Activated CD4-positive, alpha-beta T cell treated with anti-CD3 and anti-CD28 coated beads, Interleukin-2, amount 10 ng/mL, durations not matched to agents 7 days and 5 days (primary cell): ENCODE data around the gene ANKMY1. TPM values are rescaled to one million over a fixed set of nuclear protein-coding genes. Genes with fewer than 3 reads are reported as not detected.

ENCODE experiments used
- CTCF ChIA-PET: fragments of 350-600 bp; sonication (Branson Sonifier 250); formaldehyde crosslinking; loops from one replicate; lab custom pipeline; 2021; ENCODE audit warnings: antibody characterized with exemption; lab: Charles Lee
- POLR2A ChIA-PET: fragments of 350-600 bp; sonication (Branson Sonifier 250); formaldehyde crosslinking; loops from one replicate; lab custom pipeline; 2021; ENCODE audit warnings: antibody characterized with exemption; lab: Charles Lee
- DNase-seq: peaks from one replicate; pipeline ENCODE4 v3.0.0-alpha.2; 2020
- H3K27ac Mint-ChIP-seq: one replicate; pipeline ENCODE4 v1.8.0; 2021; ENCODE audit warnings: mild to moderate bottlenecking, moderate library complexity, mixed read lengths
- H3K27me3 Mint-ChIP-seq: one replicate; pipeline ENCODE4 v1.8.0; 2021; ENCODE audit warnings: mixed read lengths
- H3K36me3 Mint-ChIP-seq: one replicate; pipeline ENCODE4 v1.8.0; 2021; ENCODE audit warnings: low read depth, mixed read lengths
- H3K4me1 Mint-ChIP-seq: one replicate; pipeline ENCODE4 v1.8.0; 2021; ENCODE audit warnings: mixed read lengths
- H3K4me3 Mint-ChIP-seq: one replicate; pipeline ENCODE4 v1.8.0; 2021; ENCODE audit warnings: mild to moderate bottlenecking, moderate library complexity, mixed read lengths
- H3K9me3 Mint-ChIP-seq: one replicate; pipeline ENCODE4 v1.8.0; 2021; ENCODE audit warnings: mixed read lengths
- total RNA-seq, 2 experiments: library from RNA; stranded (reverse); gene quantifications; one replicate each; pipeline ENCODE4 v1.2.3, GENCODE V29; 2021

Gene ANKMY1
- total RNA-seq, 2 experiments from 2014 or later = 38.5 to 39.5 TPM

DNA sequence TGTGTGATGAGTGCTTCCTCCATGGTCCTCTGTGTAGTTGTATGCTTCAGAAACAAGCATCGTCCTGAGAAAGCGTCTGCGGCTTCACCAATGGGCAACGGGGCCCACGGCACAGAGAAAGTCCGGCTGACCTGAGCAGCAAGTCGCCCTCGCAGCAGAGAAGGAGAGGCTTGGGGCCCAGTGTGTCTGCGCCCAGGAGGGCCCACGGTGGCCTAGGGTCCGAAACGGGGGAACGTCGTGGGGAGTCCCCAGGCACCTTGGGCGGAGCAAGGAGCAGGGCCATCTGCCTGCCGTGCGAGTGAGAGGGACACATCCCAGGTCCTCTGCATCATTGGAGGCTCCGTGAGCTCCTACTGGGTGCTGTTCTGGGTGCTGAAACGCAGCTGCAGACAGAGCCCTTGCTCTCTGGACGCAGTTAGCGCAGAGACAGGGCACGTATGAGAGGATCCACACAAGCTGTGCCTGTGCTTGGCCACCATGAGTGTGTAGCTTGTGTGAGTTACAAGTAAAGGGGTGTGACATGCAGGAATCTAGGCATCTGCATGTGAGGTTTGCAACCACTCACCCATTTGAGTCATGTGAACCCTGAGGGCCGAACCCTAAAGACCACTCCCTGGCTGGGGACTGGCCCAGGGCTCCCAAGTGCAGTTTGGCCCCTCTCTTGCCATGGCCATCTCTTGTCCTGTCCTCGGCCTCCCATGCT is 111.7 kb downstream of the ANKMY1 start:
- no peak overlapping the region for H3K27ac Mint-ChIP-seq
- no peak overlapping the region for H3K4me3 Mint-ChIP-seq
- POLR2A ChIA-PET = no interaction called here

DNA sequence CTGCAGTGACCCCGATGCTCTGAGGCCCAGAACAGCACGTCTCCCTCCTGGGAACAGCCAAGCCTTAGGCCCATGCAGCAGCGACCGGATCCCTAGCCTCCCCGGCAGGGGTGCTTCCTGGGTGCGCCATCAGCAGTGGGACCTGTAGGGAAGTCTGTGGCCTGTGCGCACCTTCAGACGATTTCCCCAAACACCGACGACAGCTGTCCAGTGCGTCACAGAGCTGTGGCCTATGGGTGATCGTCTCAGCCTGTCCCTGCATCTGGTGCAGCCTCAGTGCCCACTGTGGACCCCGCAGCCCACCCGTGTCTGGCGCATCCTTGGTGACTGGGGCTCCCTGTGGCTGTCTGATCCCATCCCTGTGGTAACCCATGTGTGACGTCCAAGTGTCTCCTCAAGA is 113.3 kb downstream of the ANKMY1 start:
- H3K27me3 Mint-ChIP-seq = peaks cover under 1% of the 10 kb centered on the region
- ChIA-PET CTCF (no interaction called here), POLR2A (interaction anchor here (0.6 kb wide), 1 partner anchor 175 kb away, joined by 3 read pairs; no protein-coding TSS in a partner anchor)
- no peak overlapping the region for H3K4me3 Mint-ChIP-seq
- no peak overlapping the region for H3K27ac Mint-ChIP-seq
- H3K36me3 Mint-ChIP-seq = no peaks in the 10 kb centered on the region
- H3K9me3 Mint-ChIP-seq = no peaks in the 10 kb centered on the region
- DNase-seq = no peak
- no peaks in the 10 kb centered on the region for H3K4me1 Mint-ChIP-seq

More for the DNA sequence above, 111.7 kb downstream of the ANKMY1 start:
- CTCF ChIA-PET = interaction anchor here (2.0 kb wide), 1 partner anchor 10 kb away, joined by 6 read pairs; no protein-coding TSS in a partner anchor
- no peak for DNase-seq
- Mint-ChIP-seq H3K4me1 (no peaks in the 10 kb centered on the region), H3K9me3 (no peaks in the 10 kb centered on the region), H3K36me3 (no peaks in the 10 kb centered on the region), H3K27me3 (peaks cover 12% of the 10 kb centered on the region)

DNA sequence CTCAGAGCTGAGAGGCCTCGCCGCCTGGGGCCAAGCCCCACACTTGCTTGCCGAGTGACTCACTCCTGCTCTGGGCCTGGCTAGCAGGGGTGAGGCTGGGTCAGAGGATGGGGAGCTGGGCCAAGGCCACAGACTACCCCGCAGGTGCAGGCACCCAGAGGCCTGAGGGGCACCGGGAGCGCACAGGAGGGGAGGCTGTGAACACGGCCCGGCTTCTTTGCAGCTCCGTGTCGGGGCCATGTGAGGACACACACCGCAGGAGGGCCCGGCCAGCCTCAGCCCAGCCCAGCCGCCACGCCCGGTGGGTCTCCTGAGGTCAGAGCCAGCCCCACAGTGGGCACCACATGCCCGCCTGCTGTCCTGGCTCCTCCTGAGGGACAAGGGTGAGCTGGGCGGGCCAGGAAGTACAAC is 113.9 kb downstream of the ANKMY1 start:
- Mint-ChIP-seq H3K27ac (no peak overlapping the region), H3K4me1 (no peaks in the 10 kb centered on the region), H3K36me3 (no peaks in the 10 kb centered on the region), H3K27me3 (no peaks in the 10 kb centered on the region), H3K9me3 (no peaks in the 10 kb centered on the region), H3K4me3 (no peak overlapping the region)
- CTCF ChIA-PET = interaction anchor here (0.6 kb wide), 1 partner anchor 29 kb away, joined by 3 read pairs; no protein-coding TSS in a partner anchor
- DNase-seq = no peak
- POLR2A ChIA-PET = no interaction called here

DNA sequence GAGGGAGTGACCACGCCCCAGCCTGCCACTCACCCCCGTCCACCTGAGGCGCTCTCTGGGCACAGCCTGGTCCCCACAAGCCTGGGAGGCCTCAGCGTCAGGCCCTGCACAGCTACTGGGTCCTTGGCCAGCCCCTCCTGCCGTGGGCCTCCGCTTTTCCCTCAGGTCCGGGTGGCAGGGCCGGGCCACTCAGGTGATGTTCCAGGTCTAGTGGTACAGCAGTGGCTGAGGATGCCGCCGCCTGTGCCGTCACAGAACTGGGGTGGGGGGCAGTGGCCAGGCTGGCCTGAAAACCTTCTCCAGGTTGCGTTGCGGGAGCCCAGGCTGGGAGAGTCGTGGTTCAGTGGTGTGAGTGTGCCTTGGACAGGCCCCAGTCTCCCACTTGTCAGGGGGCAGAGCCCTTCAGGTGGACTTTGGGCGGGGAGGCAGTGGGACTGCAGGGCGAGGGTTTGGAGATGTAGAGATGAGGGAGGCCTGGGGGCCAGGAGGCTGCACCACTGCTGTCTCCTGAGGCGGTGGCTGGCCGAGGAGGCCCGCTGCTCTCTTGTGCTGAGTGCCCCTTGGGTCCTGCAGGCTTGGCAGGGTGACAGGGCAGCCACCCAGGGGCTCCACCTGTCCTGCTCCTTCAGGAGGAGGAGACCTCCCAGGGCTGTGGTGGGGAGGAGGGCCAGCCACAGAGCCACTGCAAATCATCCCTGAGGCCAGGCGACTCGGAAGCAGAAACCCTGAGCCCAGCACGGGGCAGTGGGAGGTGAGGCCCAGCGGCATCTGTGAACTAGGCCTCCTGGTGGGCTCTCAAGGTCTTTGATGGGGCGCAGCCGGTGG is 114.7 kb downstream of the ANKMY1 start:
- Mint-ChIP-seq H3K9me3 (no peaks in the 10 kb centered on the region), H3K4me3 (no peak overlapping the region), H3K36me3 (no peaks in the 10 kb centered on the region), H3K4me1 (no peaks in the 10 kb centered on the region), H3K27ac (no peak overlapping the region), H3K27me3 (peaks cover 2% of the 10 kb centered on the region)
- CTCF ChIA-PET = no interaction called here
- POLR2A ChIA-PET = no interaction called here
- DNase-seq = no peak

DNA sequence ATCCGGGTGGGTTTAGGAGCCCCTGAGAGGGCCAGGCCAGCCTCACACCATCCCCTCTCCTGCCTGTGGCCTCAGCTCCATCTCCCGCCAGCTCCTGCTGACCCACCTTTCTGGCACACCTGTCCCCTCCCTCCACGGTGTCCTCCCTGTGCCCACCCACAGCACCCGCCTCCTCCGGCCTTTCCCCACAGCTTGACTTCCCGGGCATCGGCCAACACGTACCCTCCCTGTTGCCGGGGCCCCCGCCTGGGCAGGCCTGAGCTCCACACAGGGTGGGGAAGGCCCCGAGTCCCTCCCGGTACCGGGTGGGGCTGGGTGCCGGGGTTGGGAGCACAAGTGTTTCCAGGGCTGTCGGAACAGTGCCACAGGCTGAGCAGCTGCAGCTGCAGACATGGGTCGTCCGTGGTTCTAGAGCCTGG is 115.8 kb downstream of the ANKMY1 start:
- CTCF ChIA-PET = no interaction called here
- peaks cover 3% of the 10 kb centered on the region for H3K4me1 Mint-ChIP-seq

DNA sequence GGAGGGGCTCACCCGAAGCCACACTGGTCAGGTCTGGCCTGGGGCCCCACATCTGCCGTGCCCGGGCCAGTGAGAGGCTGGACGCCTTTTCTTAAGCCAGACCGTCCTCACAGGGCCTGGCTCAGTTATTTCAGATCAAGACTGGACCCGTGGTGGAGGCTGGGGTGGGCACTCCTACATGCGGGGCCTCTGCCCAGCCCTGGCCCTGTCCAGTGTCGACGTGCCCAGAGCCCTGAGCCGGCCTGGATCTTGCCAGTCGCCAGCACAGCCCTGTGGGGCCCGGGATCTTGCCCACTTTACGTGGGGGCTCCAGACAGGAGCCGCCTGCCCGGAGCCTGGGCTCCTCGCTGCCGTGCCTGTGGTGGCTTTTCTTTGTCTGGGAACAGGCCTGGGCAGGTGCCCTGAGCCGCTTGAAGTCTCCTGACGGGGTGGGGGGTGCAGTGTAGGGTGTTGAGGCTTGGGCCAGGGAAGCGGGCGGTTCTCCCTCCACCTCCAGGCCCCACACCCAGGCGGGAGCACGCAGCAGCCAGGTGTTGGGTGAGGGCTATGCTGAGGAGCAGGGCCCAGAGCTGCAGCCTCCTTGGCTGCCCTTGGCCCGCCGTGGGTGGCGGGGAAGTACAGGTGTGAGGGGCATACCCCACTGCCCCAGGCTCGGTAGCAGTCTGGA is 116.3 kb downstream of the ANKMY1 start:
- Mint-ChIP-seq H3K4me1 (peaks cover 3% of the 10 kb centered on the region), H3K36me3 (no peaks in the 10 kb centered on the region), H3K27me3 (peaks cover 14% of the 10 kb centered on the region), H3K27ac (no peak overlapping the region), H3K9me3 (no peaks in the 10 kb centered on the region), H3K4me3 (no peak overlapping the region)
- POLR2A ChIA-PET = no interaction called here
- no peak for DNase-seq
- CTCF ChIA-PET = no interaction called here

More for the DNA sequence above, 115.8 kb downstream of the ANKMY1 start:
- Mint-ChIP-seq H3K4me3 (no peak overlapping the region), H3K36me3 (no peaks in the 10 kb centered on the region), H3K27me3 (peaks cover 12% of the 10 kb centered on the region), H3K27ac (no peak overlapping the region), H3K9me3 (no peaks in the 10 kb centered on the region)
- POLR2A ChIA-PET = no interaction called here
- no peak for DNase-seq

DNA sequence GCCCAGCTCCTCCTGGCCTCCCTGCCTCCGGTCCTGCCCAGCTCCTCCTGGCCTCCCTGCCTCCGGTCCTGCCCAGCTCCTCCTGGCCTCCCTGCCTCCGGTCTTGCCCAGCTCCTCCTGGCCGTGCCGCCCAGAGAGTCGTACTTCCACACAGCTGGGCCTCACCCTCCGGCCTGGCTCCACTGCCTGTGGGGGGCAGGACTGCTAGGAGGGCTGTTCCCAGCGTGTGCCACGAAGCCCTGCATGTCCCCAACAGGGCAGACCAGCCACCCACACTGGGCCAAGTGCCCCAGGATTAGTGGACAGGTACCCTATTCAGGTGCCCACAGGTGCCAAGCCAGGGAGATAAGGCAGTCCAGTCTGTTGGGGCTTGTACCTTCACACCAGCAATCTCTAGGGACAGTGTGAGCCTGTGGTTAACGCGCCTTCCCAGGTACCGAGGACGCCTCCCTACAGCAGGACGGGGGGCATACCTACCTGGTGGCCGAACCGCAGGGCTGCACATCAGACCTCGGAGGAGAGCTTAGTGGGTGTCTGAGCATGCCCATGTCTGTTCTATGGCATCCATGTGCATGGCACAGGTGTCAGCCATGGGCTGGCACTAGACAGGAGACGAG is 117.0 kb downstream of the ANKMY1 start:
- H3K27me3 Mint-ChIP-seq = peaks cover 14% of the 10 kb centered on the region
- no peak overlapping the region for H3K4me3 Mint-ChIP-seq
- POLR2A ChIA-PET = no interaction called here
- DNase-seq = no peak
- H3K36me3 Mint-ChIP-seq = no peaks in the 10 kb centered on the region
- no peaks in the 10 kb centered on the region for H3K9me3 Mint-ChIP-seq
- no peak overlapping the region for H3K27ac Mint-ChIP-seq
- CTCF ChIA-PET = no interaction called here
- peaks cover 3% of the 10 kb centered on the region for H3K4me1 Mint-ChIP-seq

DNA sequence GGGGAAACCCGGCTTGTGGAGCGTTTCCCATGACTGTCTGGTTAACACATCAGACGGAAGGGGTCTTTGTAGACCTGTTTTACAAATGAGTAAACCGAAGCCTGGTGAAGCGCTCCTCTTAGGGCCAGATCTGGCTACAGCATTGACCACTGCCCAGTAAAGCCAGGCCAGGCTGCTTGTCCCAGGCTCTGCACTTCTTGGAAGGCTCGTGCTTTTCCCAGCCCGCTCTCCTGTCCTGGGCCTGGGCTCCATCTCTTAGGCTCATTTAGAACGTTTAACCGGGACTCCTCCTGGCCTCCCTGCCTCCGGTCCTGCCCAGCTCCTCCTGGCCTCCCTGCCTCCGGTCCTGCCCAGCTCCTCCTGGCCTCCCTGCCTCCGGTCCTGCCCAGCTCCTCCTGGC is 117.5 kb downstream of the ANKMY1 start:
- no peak overlapping the region for H3K27ac Mint-ChIP-seq
- CTCF ChIA-PET = no interaction called here
- DNase-seq = no peak
- POLR2A ChIA-PET = no interaction called here
- no peaks in the 10 kb centered on the region for H3K36me3 Mint-ChIP-seq
- peaks cover 14% of the 10 kb centered on the region for H3K27me3 Mint-ChIP-seq
- H3K9me3 Mint-ChIP-seq = no peaks in the 10 kb centered on the region
- peaks cover 3% of the 10 kb centered on the region for H3K4me1 Mint-ChIP-seq
- no peak overlapping the region for H3K4me3 Mint-ChIP-seq

DNA sequence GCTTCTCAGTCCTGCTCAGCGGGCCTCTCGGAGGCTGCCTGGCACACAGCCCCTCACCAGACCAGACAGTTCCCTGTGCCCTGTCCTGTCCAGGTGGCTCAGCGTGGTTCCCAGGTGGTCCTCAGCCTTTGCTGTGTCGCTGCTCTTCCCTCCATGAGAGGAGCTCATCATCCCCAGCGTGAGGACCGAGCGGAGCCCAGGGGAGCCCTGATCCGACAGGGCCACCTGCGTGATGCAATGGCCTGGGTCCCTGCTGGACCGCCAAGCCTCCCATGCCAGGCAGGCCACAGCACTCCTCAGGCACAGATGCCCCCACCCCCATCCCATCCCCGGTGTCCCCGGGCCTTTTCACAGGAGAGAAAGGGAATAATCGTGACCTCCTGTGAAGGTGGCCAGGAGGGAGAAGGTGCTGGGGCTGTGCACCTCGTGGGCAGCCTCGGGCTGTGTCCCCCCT is 118.1 kb downstream of the ANKMY1 start:
- CTCF ChIA-PET = no interaction called here

DNA sequence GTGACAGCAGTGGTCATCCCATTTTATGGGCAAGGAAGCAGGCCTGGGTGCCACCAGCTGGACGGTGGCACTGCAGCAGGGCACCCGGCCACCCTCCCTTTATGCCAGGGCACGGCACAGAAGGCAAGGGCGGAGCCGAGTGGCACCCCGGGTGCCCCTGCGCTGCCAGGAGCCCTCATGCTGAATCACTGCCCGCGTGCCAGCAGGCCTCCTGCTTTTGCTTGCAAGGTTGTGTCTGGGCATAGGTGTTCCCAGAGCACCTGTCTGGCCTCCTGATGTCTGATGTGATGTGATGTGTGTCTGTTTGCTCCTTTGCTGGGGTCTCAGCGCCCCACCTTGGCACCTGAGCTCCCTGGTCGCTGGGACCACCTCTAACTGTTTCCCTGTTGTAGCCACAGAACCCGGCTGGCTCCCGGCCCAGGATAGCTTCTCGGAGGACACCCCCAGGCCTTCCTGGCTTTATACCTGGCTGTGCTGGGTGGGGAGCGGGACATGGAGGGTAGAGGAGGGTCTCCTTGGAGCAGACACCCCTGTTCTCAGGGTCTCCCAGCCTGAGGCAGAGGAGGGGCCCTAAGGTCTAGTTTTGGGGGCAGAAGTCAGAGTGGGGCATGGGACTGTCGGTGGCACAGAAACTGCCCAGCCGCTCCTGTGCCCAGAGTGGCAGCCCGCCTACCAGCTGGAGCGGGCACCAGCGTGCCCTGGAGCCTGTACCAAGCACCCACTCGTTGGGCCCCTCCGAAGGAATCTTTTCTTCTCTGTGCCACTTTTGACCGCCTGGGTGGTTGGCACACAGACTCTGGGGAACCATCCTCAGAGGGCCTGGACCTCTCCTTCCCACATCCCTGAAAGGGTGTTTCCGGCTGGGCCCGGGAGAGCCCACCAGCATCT is 118.7 kb downstream of the ANKMY1 start:
- peaks cover 14% of the 10 kb centered on the region for H3K27me3 Mint-ChIP-seq
- DNase-seq = no peak
- peaks cover 8% of the 10 kb centered on the region for H3K4me1 Mint-ChIP-seq
- H3K9me3 Mint-ChIP-seq = no peaks in the 10 kb centered on the region
- no peak overlapping the region for H3K4me3 Mint-ChIP-seq
- H3K27ac Mint-ChIP-seq = no peak overlapping the region
- H3K36me3 Mint-ChIP-seq = no peaks in the 10 kb centered on the region
- CTCF ChIA-PET = interaction anchor here (1.1 to 1.3 kb wide), 2 partner anchors 11 to 206 kb away, joined by 3 to 5 read pairs; no protein-coding TSS in a partner anchor
- POLR2A ChIA-PET = no interaction called here

More for the DNA sequence above, 118.1 kb downstream of the ANKMY1 start:
- H3K27me3 Mint-ChIP-seq = peaks cover 14% of the 10 kb centered on the region
- H3K36me3 Mint-ChIP-seq = no peaks in the 10 kb centered on the region
- peaks cover 4% of the 10 kb centered on the region for H3K4me1 Mint-ChIP-seq
- POLR2A ChIA-PET = no interaction called here
- no peak for DNase-seq
- H3K4me3 Mint-ChIP-seq = no peak overlapping the region
- no peak overlapping the region for H3K27ac Mint-ChIP-seq
- no peaks in the 10 kb centered on the region for H3K9me3 Mint-ChIP-seq

DNA sequence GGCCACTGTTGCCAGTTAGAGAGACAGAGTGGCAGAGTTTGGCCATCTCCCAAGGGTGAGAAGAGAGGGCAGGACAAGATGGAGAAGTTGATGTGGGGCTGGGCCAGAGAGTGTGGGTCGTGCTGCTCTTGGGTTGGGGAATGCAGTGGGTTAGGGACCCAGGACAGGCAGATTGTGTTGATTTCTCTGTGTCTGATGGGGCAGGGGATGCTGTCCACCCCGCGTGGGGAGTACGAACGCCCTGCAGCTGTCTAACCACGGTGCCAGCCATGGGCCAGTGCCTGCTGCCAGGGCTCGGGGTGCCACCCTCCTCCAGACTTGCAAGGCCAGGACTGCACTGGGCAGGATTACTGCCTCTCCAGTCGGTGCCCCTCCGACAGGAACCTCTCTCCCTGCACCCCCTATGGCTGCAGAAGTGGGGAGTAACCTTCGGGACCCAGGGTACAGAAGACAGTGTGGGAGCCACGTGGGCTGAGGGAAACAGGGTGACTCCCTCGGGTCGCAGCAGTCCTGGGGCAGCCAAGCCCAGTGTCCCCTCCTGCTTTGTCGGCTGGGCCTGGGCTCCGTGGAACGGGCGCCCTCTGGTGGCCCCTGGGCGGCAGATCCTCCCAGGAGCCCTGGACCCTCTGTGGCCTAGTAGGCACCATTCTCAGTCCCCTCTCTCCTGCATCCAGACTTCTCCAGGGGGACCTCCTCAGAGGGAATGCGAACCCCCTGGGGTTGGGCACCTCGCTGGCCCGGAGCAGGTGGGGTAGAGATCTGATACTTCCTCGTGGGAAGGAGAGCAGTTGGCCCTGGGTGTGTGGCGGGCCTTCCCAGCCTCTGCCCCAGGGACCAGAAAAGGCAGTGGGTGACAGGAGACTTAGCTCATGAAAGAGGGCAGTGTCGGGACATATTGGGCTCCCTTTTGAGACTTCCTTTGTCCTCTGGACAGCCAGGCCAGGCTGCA is 119.7 kb downstream of the ANKMY1 start:
- no peak overlapping the region for H3K27ac Mint-ChIP-seq
- H3K36me3 Mint-ChIP-seq = no peaks in the 10 kb centered on the region
- H3K4me3 Mint-ChIP-seq = no peak overlapping the region
- peak; percentile 69 for DNase-seq
- peaks cover 14% of the 10 kb centered on the region for H3K27me3 Mint-ChIP-seq
- no peaks in the 10 kb centered on the region for H3K9me3 Mint-ChIP-seq
- ChIA-PET POLR2A (no interaction called here), CTCF (interaction anchor here (1.1 to 1.3 kb wide), 2 partner anchors 11 to 205 kb away, joined by 3 to 5 read pairs; no protein-coding TSS in a partner anchor)
- H3K4me1 Mint-ChIP-seq = peaks cover 11% of the 10 kb centered on the region
